MCF 10A (cell line): ENCODE data around the gene SAMD11. TPM values are rescaled to one million over a fixed set of nuclear protein-coding genes. Genes with fewer than 3 reads are reported as not detected.

Experiments
- BruUV-seq: library from RNA; stranded (reverse); fragments of 400-500 nt; replicated peaks from 2 replicates; lab custom pipeline; 2021; lab: Mats Ljungman, UMichigan
- CTCF ChIA-PET: fragments of 300-600 bp; sonication (Branson Sonifier 250); formaldehyde crosslinking; extraction: SDS; loops from one replicate; lab custom pipeline; 2021; ENCODE audit warnings: antibody characterized with exemption, inconsistent platforms; lab: Yijun Ruan, JAX
- POLR2A ChIA-PET: fragments of 300-600, 350-650 bp; sonication (Branson Sonifier 250); formaldehyde crosslinking; extraction: SDS; loops from one replicate; lab custom pipeline; 2020; ENCODE audit warnings: antibody characterized with exemption, inconsistent platforms; lab: Yijun Ruan, JAX
- DNase-seq: peaks from one replicate; pipeline ENCODE4 v3.0.0-alpha.2; 2018; ENCODE audit not compliant: unreplicated experiment
- H3K27ac Mint-ChIP-seq: one replicate; pipeline ENCODE4 v1.8.0; 2022; ENCODE audit warnings: mild to moderate bottlenecking, low read depth, mixed read lengths; ENCODE audit not compliant: unreplicated experiment
- H3K27me3 Mint-ChIP-seq: one replicate; pipeline ENCODE4 v1.8.0; 2022; ENCODE audit warnings: mixed read lengths; ENCODE audit not compliant: insufficient read depth, unreplicated experiment
- H3K36me3 Mint-ChIP-seq: one replicate; pipeline ENCODE4 v1.8.0; 2022; ENCODE audit warnings: mild to moderate bottlenecking, moderate library complexity, mixed read lengths; ENCODE audit not compliant: insufficient read depth, unreplicated experiment
- H3K4me1 Mint-ChIP-seq: one replicate; pipeline ENCODE4 v1.8.0; 2022; ENCODE audit warnings: mixed read lengths; ENCODE audit not compliant: insufficient read depth, unreplicated experiment
- H3K4me3 Mint-ChIP-seq: one replicate; pipeline ENCODE4 v1.8.0; 2022; ENCODE audit warnings: mild to moderate bottlenecking, moderate library complexity, mixed read lengths; ENCODE audit not compliant: unreplicated experiment
- H3K9me3 Mint-ChIP-seq: one replicate; pipeline ENCODE4 v1.8.0; 2022; ENCODE audit warnings: mixed read lengths; ENCODE audit not compliant: unreplicated experiment
- CTCF ChIP-seq: fragments of 200-600 bp; IDR thresholded peaks from one replicate; pipeline ENCODE4 v1.8.0; 2022; ENCODE audit warnings: antibody characterized with exemption, mild to moderate bottlenecking; ENCODE audit not compliant: unreplicated experiment
- intact Hi-C: fragments of 100-400 bp; cut with micrococcal nuclease; formaldehyde crosslinking; loops from 2 replicates; pipeline ENCODE4 v1.14.1; 2022
- total RNA-seq: library from RNA; stranded (reverse); gene quantifications from 2 replicates; pipeline ENCODE4 v1.2.3, GENCODE V29; 2022

SAMD11 gene
- total RNA-seq, 1 experiment from 2014 or later = not detected

DNA sequence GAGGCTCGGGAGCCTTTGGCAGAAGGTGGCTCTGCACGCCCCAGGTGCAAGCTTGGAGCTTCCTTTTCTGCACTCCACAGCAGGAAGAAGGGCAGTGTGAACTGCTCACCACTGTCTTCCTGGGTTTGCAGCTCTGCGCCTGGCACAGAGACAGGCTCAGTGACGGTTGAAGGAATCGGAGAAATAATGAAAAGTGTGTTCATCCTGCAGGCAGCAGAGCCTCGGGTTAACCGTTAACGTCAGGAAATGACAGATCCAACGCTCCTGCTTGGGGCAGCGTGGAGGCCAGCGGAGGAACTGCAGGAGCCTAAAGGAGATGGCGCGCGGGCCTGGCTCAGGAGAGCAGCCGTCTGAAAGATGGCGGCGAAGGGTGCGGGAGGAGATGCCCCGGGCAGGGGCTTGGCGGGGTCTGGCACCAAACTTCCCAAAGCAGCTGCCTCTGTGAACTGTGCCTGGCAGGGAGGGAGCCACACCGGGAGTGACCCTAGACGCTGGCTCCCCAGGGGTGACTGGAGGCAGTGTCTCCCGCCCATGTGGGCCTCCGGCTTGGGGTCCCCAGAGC lies 10.9 kb upstream of the SAMD11 start:
- H3K4me1 Mint-ChIP-seq = peaks cover 13% of the 10 kb centered on the region
- no peak for DNase-seq
- POLR2A ChIA-PET = interaction anchor here (0.5 to 1.8 kb wide), 4 partner anchors 8 to 58 kb away, joined by 3 to 4 read pairs (median 4); partner anchors contain the start of gene NOC2L
- H3K36me3 Mint-ChIP-seq = peaks cover 10% of the 10 kb centered on the region
- intact Hi-C loops = no loop called here
- H3K27ac Mint-ChIP-seq = no peak overlapping the region
- CTCF ChIA-PET = interaction anchor here (0.6 to 2.5 kb wide), 4 partner anchors 8 to 25 kb away, joined by 3 to 9 read pairs (median 4); no protein-coding TSS in a partner anchor
- no peak for TF ChIP-seq CTCF
- peaks cover 60% of the 10 kb centered on the region for H3K27me3 Mint-ChIP-seq
- BruUV-seq = no TSS peak
- no peaks in the 10 kb centered on the region for H3K9me3 Mint-ChIP-seq
- H3K4me3 Mint-ChIP-seq = no peak overlapping the region

GRCh38 chr1:913491-914130 lies 10.1 kb upstream of the SAMD11 start:
- Mint-ChIP-seq H3K27me3 (peaks cover 68% of the 10 kb centered on the region), H3K9me3 (no peaks in the 10 kb centered on the region), H3K36me3 (peaks cover 10% of the 10 kb centered on the region), H3K4me3 (no peak overlapping the region), H3K4me1 (peaks cover 8% of the 10 kb centered on the region), H3K27ac (no peak overlapping the region)
- ChIA-PET CTCF (interaction anchor here (0.6 to 2.5 kb wide), 2 partner anchors 9 to 13 kb away, joined by 3 to 9 read pairs; no protein-coding TSS in a partner anchor), POLR2A (no interaction called here)
- no peak for TF ChIP-seq CTCF
- BruUV-seq = no TSS peak
- no peak for DNase-seq
- intact Hi-C loops = no loop called here

GRCh38 chr1:914131-914890 lies 9.4 kb upstream of the SAMD11 start:
- Mint-ChIP-seq H3K36me3 (peaks cover 10% of the 10 kb centered on the region), H3K27ac (no peak overlapping the region), H3K4me1 (peaks cover 8% of the 10 kb centered on the region), H3K4me3 (no peak overlapping the region), H3K27me3 (peaks cover 74% of the 10 kb centered on the region), H3K9me3 (no peaks in the 10 kb centered on the region)
- ChIA-PET CTCF (interaction anchor here (0.6 to 2.5 kb wide), 3 partner anchors 10 to 24 kb away, joined by 3 to 9 read pairs (median 4); no protein-coding TSS in a partner anchor), POLR2A (no interaction called here)
- no peak for TF ChIP-seq CTCF
- no TSS peak for BruUV-seq
- intact Hi-C loops = no loop called here
- no peak for DNase-seq

DNA sequence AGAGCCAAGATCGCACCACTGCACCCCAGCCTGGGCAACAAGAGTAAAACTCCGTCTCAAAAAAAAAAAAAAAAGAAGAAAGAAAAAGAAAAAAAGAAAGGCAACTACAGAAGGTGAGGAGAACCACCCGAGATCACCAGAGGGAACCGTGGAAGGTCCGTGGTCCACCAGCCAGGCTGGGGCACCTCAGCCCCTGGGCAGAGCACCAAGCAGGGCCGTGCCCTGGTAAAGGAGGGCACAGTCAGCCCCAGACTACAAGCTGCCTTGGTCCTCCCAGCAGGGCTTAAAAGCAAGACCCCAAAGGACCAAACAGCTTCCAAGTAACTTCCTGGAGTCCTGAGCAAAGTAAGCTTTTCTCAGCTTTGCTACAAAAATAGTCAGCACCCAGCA lies 8.8 kb upstream of the SAMD11 start:
- intact Hi-C loops = no loop called here
- no TSS peak for BruUV-seq
- TF ChIP-seq CTCF = no peak
- POLR2A ChIA-PET = no interaction called here
- peaks cover 10% of the 10 kb centered on the region for H3K36me3 Mint-ChIP-seq
- no peak overlapping the region for H3K27ac Mint-ChIP-seq
- H3K4me1 Mint-ChIP-seq = peaks cover 8% of the 10 kb centered on the region
- no peaks in the 10 kb centered on the region for H3K9me3 Mint-ChIP-seq
- peaks cover 74% of the 10 kb centered on the region for H3K27me3 Mint-ChIP-seq
- CTCF ChIA-PET = interaction anchor here (1.0 to 2.5 kb wide), 2 partner anchors 10 to 23 kb away, joined by 4 to 9 read pairs; no protein-coding TSS in a partner anchor
- no peak overlapping the region for H3K4me3 Mint-ChIP-seq
- no peak for DNase-seq
